ENCODE data around the gene PRKAG2.

- TF ChIP-seq TEAD4 (IDR thresholded peaks at IDR 0.05; ENCODE audit: low read depth, low read length) (no peak), YY1 (IDR thresholded peaks at IDR 0.05; ENCODE audit: low read depth, low read length) (no peak), ZNF274 (IDR thresholded peaks at IDR 0.05; ENCODE audit: borderline replicate concordance, extremely low read depth, low read length) (no peak), SIRT6 (IDR thresholded peaks at IDR 0.05; ENCODE audit: low read length) (no peak), CTCF (IDR thresholded peaks at IDR 0.05; ENCODE audit: control extremely low read depth in 1 of 3, insufficient read depth in 1 of 3, low read depth in 1 of 3, low read length in 3 of 3) (no peak), POLR2A (IDR thresholded peaks at IDR 0.05; ENCODE audit: control extremely low read depth in 1 of 2, low read depth in 2 of 2, low read length in 2 of 2) (no peak), GTF2F1 (IDR thresholded peaks at IDR 0.05; ENCODE audit: borderline replicate concordance, low read depth, low read length) (no peak), SUZ12 (IDR thresholded peaks at IDR 0.05; ENCODE audit: low read length) (no peak), JUND (IDR thresholded peaks at IDR 0.05; ENCODE audit: low read length) (no peak), POLR2AphosphoS5 (IDR thresholded peaks at IDR 0.05; ENCODE audit: low read depth, low read length) (no peak), PHF8 (conservative IDR thresholded peaks at IDR 0.05; ENCODE audit: low read depth, low read length) (no peak)
These were observed 24.9 kb upstream of the PRKAG2 start for GRCh38 chr7:151901828-151902227.

Measured in H1 (cell line).